ENCODE data around the gene OR5AU1.

DNA sequence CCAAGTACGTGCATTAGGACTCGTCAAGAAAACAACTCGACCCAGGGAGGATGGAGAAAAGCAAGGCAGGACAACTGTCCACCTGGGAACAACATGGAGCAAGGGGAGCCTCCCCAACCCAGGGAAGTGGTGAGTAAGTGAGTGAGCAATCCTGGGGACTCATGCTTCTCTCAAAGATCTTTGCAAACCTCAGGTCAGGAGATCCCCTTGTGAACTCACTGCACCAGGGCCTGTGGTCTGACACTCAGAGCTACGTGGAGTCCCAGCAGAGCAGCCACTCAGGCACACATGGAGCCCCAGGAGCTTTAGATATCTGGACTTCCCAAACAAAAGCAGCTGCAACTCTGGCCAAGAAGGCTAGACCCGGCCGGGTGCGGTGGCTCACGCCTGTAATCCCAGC, 12.2 kb upstream of the OR5AU1 start:
- TF ChIP-seq, protein P1, sequence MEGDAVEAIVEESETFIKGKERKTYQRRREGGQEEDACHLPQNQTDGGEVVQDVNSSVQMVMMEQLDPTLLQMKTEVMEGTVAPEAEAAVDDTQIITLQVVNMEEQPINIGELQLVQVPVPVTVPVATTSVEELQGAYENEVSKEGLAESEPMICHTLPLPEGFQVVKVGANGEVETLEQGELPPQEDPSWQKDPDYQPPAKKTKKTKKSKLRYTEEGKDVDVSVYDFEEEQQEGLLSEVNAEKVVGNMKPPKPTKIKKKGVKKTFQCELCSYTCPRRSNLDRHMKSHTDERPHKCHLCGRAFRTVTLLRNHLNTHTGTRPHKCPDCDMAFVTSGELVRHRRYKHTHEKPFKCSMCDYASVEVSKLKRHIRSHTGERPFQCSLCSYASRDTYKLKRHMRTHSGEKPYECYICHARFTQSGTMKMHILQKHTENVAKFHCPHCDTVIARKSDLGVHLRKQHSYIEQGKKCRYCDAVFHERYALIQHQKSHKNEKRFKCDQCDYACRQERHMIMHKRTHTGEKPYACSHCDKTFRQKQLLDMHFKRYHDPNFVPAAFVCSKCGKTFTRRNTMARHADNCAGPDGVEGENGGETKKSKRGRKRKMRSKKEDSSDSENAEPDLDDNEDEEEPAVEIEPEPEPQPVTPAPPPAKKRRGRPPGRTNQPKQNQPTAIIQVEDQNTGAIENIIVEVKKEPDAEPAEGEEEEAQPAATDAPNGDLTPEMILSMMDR (IDR thresholded peaks at IDR 0.05): no peak
- TF ChIP-seq EZH2phosphoT487 (IDR thresholded peaks at IDR 0.05) (no peak), EZH2 (IDR thresholded peaks at IDR 0.05) (no peak)

All from neural progenitor cell (in vitro differentiated cells).